GM21423 (cell line): ENCODE results near the gene NUDT13.

ENCODE experiments used
- ATAC-seq: cut with Tn5 transposase; IDR thresholded peaks from one replicate; pipeline ENCODE4 v1.9.1; 2021; ENCODE audit warnings: mild to moderate bottlenecking, moderate library complexity; ENCODE audit not compliant: unreplicated experiment

Gene NUDT13

DNA sequence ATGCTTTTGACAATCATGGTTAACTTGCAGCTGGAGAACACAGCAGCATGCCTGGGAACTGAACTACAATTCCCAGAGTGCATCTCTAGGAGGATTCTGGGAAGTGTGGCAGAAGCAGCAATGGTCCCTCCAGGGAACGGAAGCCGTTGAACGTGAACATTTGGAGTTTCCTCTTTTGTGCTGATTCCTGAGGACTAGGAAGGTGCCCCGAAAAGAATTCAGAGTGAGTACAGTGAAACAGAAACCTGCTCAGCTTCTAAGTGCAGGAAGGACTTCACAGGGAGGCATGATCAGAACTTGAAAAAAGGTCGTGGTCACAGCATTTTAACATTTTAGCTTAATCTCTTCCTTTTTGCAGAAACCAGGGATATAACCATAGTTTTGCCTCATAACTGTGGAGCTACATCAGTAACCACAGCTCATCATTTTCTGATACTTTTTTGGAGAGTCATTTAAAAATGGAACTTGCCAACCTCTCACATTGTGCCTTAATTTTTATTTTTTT, at the start of gene NUDT13:
Gene NUDT13 (plus strand): TSS at position 111 of the 505 bp plus-strand sequence. CDS start 3,911 bp downstream, outside the sequence.
- ATAC-seq = peak; percentile 71

- ATAC-seq = no peak
Measured at GRCh38 chr10:73060738-73061635, 49.3 kb upstream of the NUDT13 start.

DNA sequence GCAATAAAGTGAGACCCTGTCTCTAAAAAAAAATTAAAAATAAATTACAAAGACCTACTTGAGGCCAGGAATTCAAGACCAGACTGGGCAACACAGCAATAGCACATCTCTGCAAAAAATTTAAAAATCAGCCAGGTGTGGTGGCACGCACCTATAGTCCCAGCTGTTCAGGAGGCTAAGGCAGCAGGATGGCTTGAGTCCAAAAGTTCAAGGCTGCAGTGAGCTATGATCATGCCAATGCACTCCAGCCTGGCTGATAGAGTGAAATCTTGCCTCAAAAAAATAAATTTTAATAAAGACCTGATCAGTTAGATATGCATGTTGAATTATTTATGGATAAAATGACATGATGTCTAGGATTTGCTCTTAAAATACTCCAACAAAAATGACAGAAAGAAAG, 48.5 kb upstream of the NUDT13 start:
- ATAC-seq = no peak

- ATAC-seq = no peak
Measured at GRCh38 chr10:73065441-73065840, 44.8 kb upstream of the NUDT13 start.

- ATAC-seq = no peak
Measured at GRCh38 chr10:73073627-73074026, 36.6 kb upstream of the NUDT13 start.

GRCh38 chr10:73075829-73076228, 34.4 kb upstream of the NUDT13 start:
- ATAC-seq = no peak

GRCh38 chr10:73076360-73077183, 33.7 kb upstream of the NUDT13 start:
- ATAC-seq = no peak

- peak; percentile 69 for ATAC-seq
Measured at GRCh38 chr10:73079779-73080541, 30.3 kb upstream of the NUDT13 start.

DNA sequence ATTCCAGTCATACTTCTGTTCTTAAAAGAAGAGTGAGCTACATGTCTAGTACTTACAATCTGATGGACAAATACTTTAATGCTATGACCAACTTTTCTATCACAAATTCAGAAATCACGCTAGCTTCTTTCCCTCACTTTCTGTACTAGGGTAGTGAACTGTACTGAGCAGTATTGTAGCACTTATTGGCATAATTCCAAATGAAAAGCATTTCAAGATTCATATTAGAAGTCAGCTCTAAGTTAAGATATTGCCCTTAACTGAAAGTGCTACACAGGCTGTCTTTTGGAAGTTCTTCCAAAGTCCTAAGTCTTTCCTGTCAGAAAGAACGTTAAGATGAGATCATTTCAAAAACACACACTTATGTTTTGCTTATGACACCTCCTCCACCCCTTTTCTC, 27.0 kb upstream of the NUDT13 start:
- ATAC-seq = no peak

GRCh38 chr10:73084209-73084608, 26.0 kb upstream of the NUDT13 start:
- ATAC-seq = no peak

- no peak for ATAC-seq
Measured at GRCh38 chr10:73086816-73087215, 23.4 kb upstream of the NUDT13 start.

- ATAC-seq = no peak
Measured at GRCh38 chr10:73088304-73088703, 22.0 kb upstream of the NUDT13 start.

GRCh38 chr10:73092830-73093229, 17.4 kb upstream of the NUDT13 start:
- ATAC-seq = no peak

DNA sequence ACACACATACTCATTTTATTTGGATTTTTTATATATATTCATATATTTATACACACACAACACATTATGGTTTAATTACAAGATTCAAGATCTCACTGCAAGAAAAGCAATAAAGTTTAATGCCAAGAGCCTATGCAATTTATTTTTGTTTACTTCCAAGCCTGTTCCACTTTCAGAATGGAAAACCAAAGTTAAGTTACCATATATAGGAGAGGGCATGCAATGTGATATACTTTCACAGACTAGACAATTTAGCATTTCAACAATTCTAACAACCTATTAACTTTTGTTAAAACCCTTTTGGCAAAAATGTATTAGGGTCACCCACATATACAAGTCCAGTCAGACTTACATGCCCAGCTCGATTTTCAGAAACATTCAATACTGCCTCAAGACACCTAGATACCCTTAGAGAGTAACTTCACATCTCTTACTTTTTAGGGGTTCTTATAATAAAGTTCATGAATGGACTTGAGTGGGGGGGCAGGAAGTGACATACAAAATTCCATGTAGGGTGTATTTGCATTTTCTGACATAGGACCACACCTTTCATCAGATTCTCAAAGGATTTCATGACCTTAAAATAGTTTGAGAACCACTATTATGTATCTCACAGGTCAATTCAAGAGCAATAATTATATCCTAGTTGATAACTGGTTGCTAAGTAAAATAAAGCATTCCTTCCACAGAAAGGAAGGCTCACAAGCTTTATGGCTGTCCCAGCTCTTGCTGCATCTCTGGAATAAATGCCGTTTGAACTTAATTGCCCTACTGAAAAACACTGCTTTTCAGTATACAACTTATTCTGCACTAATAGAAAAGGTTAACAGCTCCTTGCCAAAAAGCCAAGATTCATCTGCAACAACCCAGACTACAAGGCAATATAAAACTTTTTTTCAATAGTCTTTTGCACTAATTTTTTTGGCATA, 16.1 kb upstream of the NUDT13 start:
- no peak for ATAC-seq

GRCh38 chr10:73094986-73095480, 15.2 kb upstream of the NUDT13 start:
- ATAC-seq = no peak

GRCh38 chr10:73095481-73096021, 14.7 kb upstream of the NUDT13 start:
- no peak for ATAC-seq

- peak; percentile 20 for ATAC-seq
Measured at GRCh38 chr10:73096041-73096448, 14.2 kb upstream of the NUDT13 start.

GRCh38 chr10:73096449-73097304, 13.6 kb upstream of the NUDT13 start, which contains the start of gene P4HA1:
Gene P4HA1 (minus strand): TSS chr10:73096866. CDS start chr10:73074883, 21,983 bp downstream.
- ATAC-seq = peak; percentile 80
